Measurements from ENCODE around the gene EFCAB11.

The EFCAB11 gene

GRCh38 chr14:89753828-89754412, 200.6 kb downstream of the EFCAB11 start:
- no peak for DNase-seq

GRCh38 chr14:89750908-89751392, 203.6 kb downstream of the EFCAB11 start:
- DNase-seq, result no peak

GRCh38 chr14:89750281-89750755, 204.2 kb downstream of the EFCAB11 start:
- no peak for DNase-seq

- no peak for DNase-seq
These were observed 206.5 kb downstream of the EFCAB11 start for GRCh38 chr14:89748004-89748403.

- DNase-seq, result no peak
These were observed 207.4 kb downstream of the EFCAB11 start for GRCh38 chr14:89747126-89747525.

GRCh38 chr14:89746654-89747053, 207.9 kb downstream of the EFCAB11 start:
- DNase-seq, result no peak

- DNase-seq, result no peak
These were observed 208.4 kb downstream of the EFCAB11 start for GRCh38 chr14:89746135-89746534.

Data from NCI-H187 (cell line).